Endothelial cell of umbilical vein (primary cell): ENCODE data around the gene MPDU1. TPM values are rescaled to one million over a fixed set of nuclear protein-coding genes. Genes with fewer than 3 reads are reported as not detected.
A peak's percentile ranks its signal among the peaks of the same experiment; 100 is the strongest.

Experiments
- BruUV-seq: library from RNA; stranded (reverse); fragments of 400-500 nt; replicated peaks from 2 replicates; lab custom pipeline; 2021; lab: Mats Ljungman, UMichigan
- CTCF ChIA-PET: fragments of 300-600, 350-600 bp; sonication (Branson Sonifier 250); formaldehyde crosslinking; loops from one replicate; lab custom pipeline; 2021; ENCODE audit warnings: antibody characterized with exemption, inconsistent platforms; lab: Charles Lee
- POLR2A ChIA-PET: fragments of 300-600, 350-600 bp; sonication (Branson Sonifier 250); formaldehyde crosslinking; loops from one replicate; lab custom pipeline; 2021; ENCODE audit warnings: antibody characterized with exemption, inconsistent platforms; lab: Charles Lee
- DNase-seq: peaks from one replicate; pipeline ENCODE4 v3.0.0-alpha.2; 2011; ENCODE audit warnings: low read depth, low spot score
- FAIRE-seq: peaks from 2 replicates; lab custom pipeline; 2011; peaks lifted over from hg19 to GRCh38; lab: Jason Lieb, UNC
- H2AFZ ChIP-seq: 2 replicates; pipeline ENCODE4 v1.6.0; 2012; ENCODE audit warnings: low read depth, low read length, control low read depth, inconsistent platforms
- H3K27ac ChIP-seq: 2 replicates; pipeline ENCODE4 v1.5.1; 2011; ENCODE audit warnings: low read depth, mild to moderate bottlenecking, control low read depth, low read length, moderate library complexity; ENCODE audit not compliant: insufficient read depth
- H3K27me3 ChIP-seq, 2 experiments: 2 replicates each; pipeline versions ENCODE4 v1.6.0 to v1.6.1; 2011; ENCODE audit warnings: low read length in 2 of 2, mixed read lengths in 1 of 2; ENCODE audit not compliant: control insufficient read depth in 2 of 2, insufficient read depth in 2 of 2
- H3K36me3 ChIP-seq, 2 experiments: 2 replicates in 1 of 2; 3 replicates in 1 of 2; pipeline ENCODE4 v1.5.1; 2011; ENCODE audit warnings: low read length in 2 of 2, mild to moderate bottlenecking in 1 of 2, moderate library complexity in 1 of 2; ENCODE audit not compliant: control insufficient read depth in 2 of 2, insufficient read depth in 2 of 2; ENCODE audit errors: extremely low read depth in 1 of 2
- H3K4me1 ChIP-seq: 3 replicates; pipeline ENCODE4 v1.5.1; 2011; ENCODE audit warnings: mild to moderate bottlenecking, low read length; ENCODE audit not compliant: control insufficient read depth, insufficient read depth; ENCODE audit errors: extremely low read depth
- H3K4me2 ChIP-seq: 2 replicates; pipeline ENCODE4 v1.6.1; 2011; ENCODE audit warnings: low read length, control low read depth, mixed read lengths; ENCODE audit not compliant: insufficient read depth
- H3K4me3 ChIP-seq, 3 experiments: fragments of 200-600 bp in 1 of 3; sonication (generic), shearing (Covaris generic) in 1 of 3; replicated peaks in 1 of 3; 2 replicates each; pipeline ENCODE4 v1.5.1; 2011 to 2016; ENCODE audit warnings: control low read depth in 3 of 3, low read length in 3 of 3, mild to moderate bottlenecking in 2 of 3, inconsistent platforms in 1 of 3, low read depth in 1 of 3, moderate library complexity in 1 of 3; ENCODE audit not compliant: insufficient read depth in 1 of 3
- H3K79me2 ChIP-seq: 2 replicates; pipeline ENCODE4 v1.6.0; 2012; ENCODE audit warnings: low read length, inconsistent platforms; ENCODE audit not compliant: control insufficient read depth, insufficient read depth
- H3K9ac ChIP-seq: replicated peaks from 2 replicates; pipeline ENCODE3; 2011; ENCODE audit warnings: low read length, control low read depth; ENCODE audit not compliant: insufficient read depth; ENCODE audit errors: extremely low read depth
- H3K9me1 ChIP-seq: replicated peaks from 3 replicates; pipeline ENCODE4 v1.6.0; 2011; ENCODE audit warnings: mild to moderate bottlenecking, low read length; ENCODE audit not compliant: control insufficient read depth, insufficient read depth; ENCODE audit errors: extremely low read depth
- H3K9me3 ChIP-seq: replicated peaks from 2 replicates; pipeline ENCODE4 v1.5.1; 2012; ENCODE audit warnings: low read length, inconsistent platforms; ENCODE audit not compliant: control insufficient read depth, insufficient read depth
- H4K20me1 ChIP-seq: replicated peaks from 2 replicates; pipeline ENCODE3; 2011; ENCODE audit warnings: mild to moderate bottlenecking, low read length; ENCODE audit not compliant: control insufficient read depth, insufficient read depth; ENCODE audit errors: extremely low read depth
- CTCF ChIP-seq, 2 donors: IDR thresholded peaks; 1 replicate in 1 of 2; 2 replicates in 1 of 2; pipeline ENCODE4 v1.5.1; 2011; ENCODE audit warnings: low read length in 2 of 2, mild to moderate bottlenecking in 2 of 2, moderate library complexity in 2 of 2, control low read depth in 1 of 2, inconsistent platforms in 1 of 2, low read depth in 1 of 2; ENCODE audit not compliant: insufficient read depth in 1 of 2; ENCODE audit errors: extremely low read depth in 1 of 2
- EZH2 ChIP-seq: IDR thresholded peaks from 2 replicates; pipeline ENCODE4 v1.6.1; 2012; ENCODE audit warnings: borderline replicate concordance, low read depth, mild to moderate bottlenecking, moderate library complexity, low read length, inconsistent platforms; ENCODE audit not compliant: severe bottlenecking
- FOS ChIP-seq: IDR thresholded peaks from 2 replicates; pipeline ENCODE4 v1.6.1; 2011; ENCODE audit warnings: mild to moderate bottlenecking, low read length, moderate library complexity, borderline replicate concordance; ENCODE audit not compliant: insufficient read depth
- GATA2 ChIP-seq: IDR thresholded peaks from 2 replicates; pipeline ENCODE4 v1.7.0; 2011; ENCODE audit warnings: low read depth, mild to moderate bottlenecking, moderate library complexity, mixed read lengths, low read length; ENCODE audit not compliant: insufficient read length, insufficient read depth
- JUN ChIP-seq: IDR thresholded peaks from 2 replicates; pipeline ENCODE4 v1.6.1; 2011; ENCODE audit warnings: borderline replicate concordance, low read depth; ENCODE audit not compliant: insufficient read length, insufficient read depth
- MAX ChIP-seq: IDR thresholded peaks from 2 replicates; pipeline ENCODE4 v1.6.1; 2011; ENCODE audit not compliant: insufficient read depth, insufficient read length
- POLR2A ChIP-seq: IDR thresholded peaks from 2 replicates; pipeline ENCODE4 v1.6.1; 2012; ENCODE audit warnings: low read depth, mild to moderate bottlenecking, control low read depth, low read length
- POLR2AphosphoS5 ChIP-seq: IDR thresholded peaks from 2 replicates; pipeline ENCODE4 v1.6.1; 2012; ENCODE audit warnings: low read depth, mild to moderate bottlenecking, control low read depth, low read length, moderate library complexity; ENCODE audit not compliant: insufficient read depth
- dilution Hi-C: fragments of 300-500 bp; cut with MboI; formaldehyde crosslinking; loops from one replicate; pipeline ENCODE4 v1.15.0; 2019; ENCODE audit warnings: low sequenced_read_pairs; ENCODE audit not compliant: extremely low pct_ligation_motif_present
- intact Hi-C: fragments of 100-400 bp; cut with micrococcal nuclease; formaldehyde crosslinking; loops from one replicate; pipeline ENCODE4 v1.10.0; 2022
- polyA plus RNA-seq, 4 experiments: library from polyadenylated mRNA; depleted of rRNA in 3 of 4; stranded (reverse) in 3 of 4; unstranded in 1 of 4; fragments of >200 nt; gene quantifications; 2 replicates each; pipeline versions ENCODE4 v1.2.1 to v1.2.3, GENCODE V29; 2011 to 2012; ENCODE audit warnings: missing spikeins in 1 of 4
- total RNA-seq: library from RNA; stranded (reverse); gene quantifications from 2 replicates; pipeline ENCODE4 v1.2.3, GENCODE V29; 2021

The MPDU1 gene
- total and polyA plus RNA-seq, 2 donors (not counting 3 experiments of a cell fraction or from before 2014, with no cell fraction given): 78.0 to 368 TPM

- no peak overlapping the region for H3K9ac ChIP-seq
Observed at GRCh38 chr17:7611635-7612293, 28.1 kb downstream of the MPDU1 start.

More at GRCh38 chr17:7611635-7612293, 28.1 kb downstream of the MPDU1 start:
- CTCF ChIA-PET: interaction anchor here (0.9 to 1.2 kb wide), 2 partner anchors 11 to 76 kb away, joined by 3 to 5 read pairs; partner anchors contain the start of gene TP53
- no peaks in the 10 kb centered on the region for H3K9me3 ChIP-seq
- BruUV-seq: no TSS peak
- H2AFZ ChIP-seq: no peak overlapping the region
- H3K27me3 ChIP-seq: no peaks in the 10 kb centered on the region
- dilution Hi-C loops (no loop called here), intact Hi-C loops (loop anchor here (10.0 kb wide), 1 partner anchor 233 kb away; no protein-coding TSS in a partner anchor)
- peaks cover 3% of the 10 kb centered on the region for H4K20me1 ChIP-seq
- peaks cover 52% of the 10 kb centered on the region for H3K79me2 ChIP-seq
- H3K4me3 ChIP-seq: no peak overlapping the region
- no peak overlapping the region for H3K27ac ChIP-seq
- H3K4me2 ChIP-seq: peak overlapping the region; percentile 31
- H3K9me1 ChIP-seq: no peaks in the 10 kb centered on the region
- FAIRE-seq (no peak), DNase-seq (no peak)
- POLR2A ChIA-PET: no interaction called here
- H3K36me3 ChIP-seq: no peaks in the 10 kb centered on the region
- TF ChIP-seq GATA2 (no peak), MAX (no peak), POLR2A (no peak), FOS (no peak), CTCF (IDR thresholded peaks at IDR 0.05; ENCODE audit: extremely low read depth in 1 of 2, insufficient read depth in 1 of 2, low read depth in 1 of 2, low read length in 2 of 2) (no peak), POLR2AphosphoS5 (no peak), EZH2 (no peak), JUN (no peak)
- peaks cover 24% of the 10 kb centered on the region for H3K4me1 ChIP-seq
